HG02852 (cell line): ENCODE measurements around the gene DECR2.
A peak's percentile ranks its signal among the peaks of the same experiment; 100 is the strongest.
"Not testable (repeated sequence)": the region's sequence is repeated elsewhere in the genome, so short reads cannot be mapped to it uniquely, and the experiment has no call there.

Source experiments
- ATAC-seq: cut with Tn5 transposase; IDR thresholded peaks from one replicate; pipeline ENCODE4 v1.9.1; 2021; ENCODE audit warnings: mild to moderate bottlenecking, moderate library complexity; ENCODE audit not compliant: unreplicated experiment

Gene DECR2, protein sequence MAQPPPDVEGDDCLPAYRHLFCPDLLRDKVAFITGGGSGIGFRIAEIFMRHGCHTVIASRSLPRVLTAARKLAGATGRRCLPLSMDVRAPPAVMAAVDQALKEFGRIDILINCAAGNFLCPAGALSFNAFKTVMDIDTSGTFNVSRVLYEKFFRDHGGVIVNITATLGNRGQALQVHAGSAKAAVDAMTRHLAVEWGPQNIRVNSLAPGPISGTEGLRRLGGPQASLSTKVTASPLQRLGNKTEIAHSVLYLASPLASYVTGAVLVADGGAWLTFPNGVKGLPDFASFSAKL

DNA sequence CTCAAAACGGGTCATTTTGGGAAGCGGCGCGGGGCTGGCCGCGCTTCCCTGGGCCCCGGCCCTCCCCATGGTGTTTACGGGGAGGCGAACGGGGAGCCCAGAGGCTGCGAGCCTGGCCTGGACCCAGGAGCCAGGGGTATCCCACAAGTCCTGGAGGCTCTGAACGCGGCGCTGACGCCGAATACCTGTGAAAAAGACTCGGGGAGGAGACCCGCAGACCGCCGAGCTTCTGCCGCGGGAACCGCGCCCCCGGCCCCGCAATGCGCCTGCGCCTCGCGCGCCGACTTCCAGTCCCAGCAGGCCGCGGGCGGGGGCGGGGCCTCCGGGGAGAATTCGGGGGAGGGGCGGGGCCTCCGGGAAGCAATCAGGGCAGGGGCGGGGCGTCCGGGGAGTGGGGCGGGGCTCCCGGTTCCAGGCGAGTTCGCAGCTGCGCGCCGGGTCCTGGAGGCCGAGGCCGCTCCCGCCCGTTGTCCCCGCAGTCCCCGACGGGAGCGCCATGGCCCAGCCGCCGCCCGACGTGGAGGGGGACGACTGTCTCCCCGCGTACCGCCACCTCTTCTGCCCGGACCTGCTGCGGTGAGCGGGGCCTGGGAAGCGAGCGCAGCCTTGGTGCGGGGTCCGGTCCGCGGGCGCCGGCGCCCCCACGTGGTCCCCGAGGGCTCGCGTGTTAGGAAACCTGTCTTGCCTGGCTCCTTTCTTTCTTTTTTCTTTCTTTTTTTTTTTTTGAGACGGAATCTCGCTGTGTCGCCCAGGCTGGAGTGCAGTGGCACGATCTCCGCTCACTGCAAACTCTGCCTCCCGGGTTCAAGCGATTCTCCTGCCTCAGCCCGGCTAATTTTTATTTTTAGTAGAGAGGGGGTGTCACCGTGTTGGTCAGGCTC is at the start of gene DECR2:
Gene DECR2 (plus strand): TSS at position 418 of the 881 bp plus-strand sequence. CDS start 79 bp downstream, at position 497.
- peak; percentile 55 for ATAC-seq

DNA sequence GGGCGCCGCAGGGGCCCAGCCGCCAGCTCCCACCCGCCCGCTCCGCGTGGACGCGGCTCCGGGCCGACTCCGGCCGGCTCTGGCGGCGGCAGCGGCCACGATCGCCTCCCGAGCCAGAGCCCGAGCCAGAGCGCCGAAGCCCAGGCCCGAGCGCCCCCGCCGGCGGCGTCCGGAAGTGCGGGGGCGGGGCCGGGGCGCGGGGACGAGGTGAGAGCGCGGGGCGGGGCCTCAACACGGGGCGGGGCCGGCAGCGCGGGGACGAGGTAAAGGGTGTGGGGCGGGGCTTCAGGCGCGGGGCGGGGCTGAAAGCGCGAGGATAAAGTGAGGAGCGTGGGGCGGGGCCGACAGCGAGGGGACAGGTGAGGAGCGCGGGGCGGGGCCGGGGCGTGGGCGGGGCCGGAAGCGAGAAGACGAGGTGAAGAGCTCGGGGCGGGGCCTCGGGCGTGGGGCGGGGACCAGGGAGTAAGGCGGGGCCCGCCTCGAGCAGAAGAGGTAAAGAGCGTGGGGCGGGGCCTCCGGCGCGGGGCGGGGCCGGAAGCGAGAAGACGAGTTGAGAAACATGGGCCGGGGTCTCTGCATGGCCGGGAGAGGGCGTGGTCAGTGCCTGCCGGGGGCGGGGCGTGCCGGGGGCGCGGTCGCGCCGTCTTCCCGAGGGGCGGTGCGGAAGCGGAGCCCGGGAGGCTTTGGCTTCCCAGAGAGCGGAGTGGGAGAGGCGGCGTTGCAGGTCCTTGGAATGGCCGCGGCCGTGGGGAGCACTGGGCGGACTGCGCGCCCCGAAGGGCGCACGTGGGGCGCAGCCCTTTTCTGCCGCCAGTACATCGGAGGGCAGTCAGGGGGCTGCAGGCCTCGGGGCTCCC is 48.9 kb upstream of the DECR2 start, which contains the start of gene AXIN1:
Gene AXIN1 (minus strand): TSS at position 177 of the 857 bp plus-strand sequence. CDS start 5,698 bp downstream, outside the sequence.
- peak; percentile 64 for ATAC-seq

DNA sequence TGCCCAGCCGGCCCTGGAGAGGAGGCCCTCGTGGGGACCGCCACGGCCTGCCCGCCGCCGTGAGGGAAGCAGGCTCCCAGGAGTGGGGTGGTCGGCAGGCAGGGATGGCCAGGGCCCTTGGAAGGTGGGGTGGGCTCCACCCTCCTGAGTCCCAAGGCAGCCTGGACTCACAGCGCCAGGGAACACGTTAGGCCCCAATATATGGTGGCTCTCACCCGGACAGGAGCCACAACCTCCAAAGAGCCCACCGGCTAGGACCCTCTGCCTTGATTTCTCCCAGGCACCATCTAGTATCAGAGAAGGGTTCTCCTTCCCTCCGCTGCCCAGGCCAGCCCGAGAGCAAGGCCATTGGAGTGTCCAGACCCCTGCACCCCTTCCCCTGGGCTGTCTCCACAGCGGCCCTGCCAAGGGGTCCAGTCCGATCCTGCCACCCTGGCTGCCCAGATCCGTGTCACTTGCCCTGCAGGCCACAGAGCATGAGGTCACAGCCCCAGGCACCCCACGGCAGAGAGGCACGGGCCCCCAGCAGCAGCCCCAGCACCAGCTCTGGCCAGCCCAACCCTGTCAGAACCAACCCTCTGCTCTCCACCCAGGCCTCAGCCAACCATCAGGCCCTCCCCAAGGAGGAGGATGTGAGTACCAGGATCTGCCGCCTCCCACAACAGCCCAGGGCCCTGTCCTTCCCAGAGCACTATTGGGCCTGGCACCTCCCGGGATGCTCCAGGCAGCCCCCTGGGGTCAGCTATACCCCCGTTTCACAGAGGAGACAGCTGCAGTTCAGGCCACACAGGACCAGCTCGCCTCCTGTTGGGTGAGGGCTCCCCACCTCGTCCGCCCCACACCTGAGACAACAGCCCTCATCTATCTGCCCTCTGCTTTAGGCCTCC is 48.0 kb upstream of the DECR2 start:
- no peak for ATAC-seq

DNA sequence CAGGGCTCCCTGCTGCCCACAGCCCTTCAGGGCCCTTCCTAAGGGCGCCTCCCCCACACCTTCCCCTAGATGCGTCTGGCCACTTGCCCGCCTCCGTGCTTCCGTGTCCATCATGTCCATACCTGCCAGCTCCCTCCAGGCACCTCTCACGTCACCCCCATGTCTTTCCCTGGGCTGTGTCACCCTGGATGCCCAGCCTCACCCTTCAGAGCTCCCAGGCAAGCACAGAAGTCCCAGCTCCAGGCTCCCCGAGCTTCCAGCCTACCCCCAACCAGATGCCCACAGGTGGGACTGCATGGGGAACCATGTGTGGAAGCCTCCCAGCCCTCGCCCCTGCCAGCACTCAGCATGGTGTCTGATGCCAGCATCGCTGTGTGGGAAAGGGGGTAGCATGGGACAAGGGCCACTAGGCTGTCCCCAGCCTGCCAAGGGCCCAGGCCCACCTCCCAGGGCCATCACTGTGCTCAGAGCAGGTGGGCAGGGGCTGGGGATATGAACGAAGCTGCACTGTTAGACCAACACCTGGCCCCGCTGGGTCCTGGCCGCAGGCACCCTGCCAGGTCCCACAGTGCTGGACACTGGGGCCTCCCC is 47.3 kb upstream of the DECR2 start:
- no peak for ATAC-seq

DNA sequence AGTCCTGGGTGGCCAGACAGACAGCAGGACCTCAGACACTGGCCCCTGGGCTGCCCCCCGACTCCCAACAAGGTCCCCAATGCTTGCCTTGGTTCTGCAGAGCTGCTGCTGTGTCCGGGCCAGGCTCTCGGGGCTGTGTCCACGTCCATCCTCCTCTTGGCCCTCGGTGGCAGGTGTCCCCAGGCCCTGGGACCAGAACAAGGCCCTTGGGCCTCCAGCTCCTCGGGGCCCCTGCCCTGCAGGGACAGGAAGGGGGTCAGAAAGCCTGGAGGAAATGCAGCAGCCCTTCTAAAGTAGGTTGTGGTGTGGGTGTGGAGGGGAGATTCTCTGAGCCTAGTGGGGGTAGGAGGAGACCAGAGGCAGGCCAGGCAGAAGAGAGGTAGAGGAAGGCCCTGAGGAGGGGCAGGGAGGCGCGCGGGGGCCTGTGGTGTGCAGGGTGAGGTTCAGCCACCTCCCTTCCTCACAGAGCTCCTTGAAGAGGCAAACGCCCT is 46.7 kb upstream of the DECR2 start:
- ATAC-seq: no peak

DNA sequence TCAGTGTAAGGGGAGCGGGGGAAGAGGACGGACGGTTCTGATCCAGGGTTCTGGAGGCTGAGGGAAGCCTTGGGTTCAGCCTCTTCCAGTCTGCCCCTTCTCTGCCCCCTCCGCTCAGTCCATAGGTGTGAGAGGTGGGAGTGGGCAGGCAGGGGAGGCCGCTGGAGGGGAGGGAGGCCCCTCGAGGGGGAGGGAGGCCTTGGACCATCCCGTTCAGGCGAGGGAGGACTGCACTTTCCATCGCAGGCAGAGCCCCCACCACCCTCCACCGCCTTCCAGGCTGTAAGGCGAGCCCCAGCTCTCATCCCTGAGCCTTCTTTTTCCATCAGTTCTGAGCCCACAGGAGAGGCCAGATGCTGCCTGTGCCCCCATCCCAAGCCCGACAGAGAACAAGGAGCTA is 44.9 kb upstream of the DECR2 start:
- no peak for ATAC-seq

DNA sequence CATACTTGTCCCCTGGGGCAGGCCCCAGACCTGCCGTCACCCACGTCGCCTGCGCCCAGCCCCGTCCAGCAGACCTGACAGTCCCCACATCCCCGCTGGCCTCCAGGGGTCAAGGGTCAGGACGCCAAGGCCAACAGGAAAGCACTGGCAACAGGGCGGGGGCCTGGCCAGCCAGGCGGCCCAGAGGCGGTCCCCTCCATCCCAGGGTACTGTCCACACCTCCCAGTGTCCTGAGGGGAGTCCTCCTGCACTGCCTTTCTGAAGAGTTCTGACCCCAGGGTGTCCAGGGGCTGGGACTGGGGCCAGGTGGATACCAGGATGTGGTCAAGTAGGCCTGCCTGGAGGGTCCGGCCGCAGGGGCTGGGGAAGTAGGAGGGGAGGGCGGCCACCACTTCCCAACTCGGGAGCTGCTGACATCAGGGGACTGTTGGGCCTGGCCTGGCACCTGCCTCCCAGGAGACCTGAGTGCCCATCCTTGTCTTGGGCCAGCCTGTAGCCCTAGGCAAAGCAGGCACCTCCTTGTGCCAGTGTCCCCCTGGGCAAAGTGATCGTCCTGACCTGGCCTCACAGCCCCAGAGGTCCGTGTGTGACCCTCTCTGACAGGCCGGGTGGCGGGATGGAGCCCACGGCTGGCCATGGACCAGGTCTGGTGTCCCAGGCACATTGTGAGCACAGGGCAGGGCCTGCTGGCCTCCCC is 42.5 kb upstream of the DECR2 start:
- no peak for ATAC-seq

DNA sequence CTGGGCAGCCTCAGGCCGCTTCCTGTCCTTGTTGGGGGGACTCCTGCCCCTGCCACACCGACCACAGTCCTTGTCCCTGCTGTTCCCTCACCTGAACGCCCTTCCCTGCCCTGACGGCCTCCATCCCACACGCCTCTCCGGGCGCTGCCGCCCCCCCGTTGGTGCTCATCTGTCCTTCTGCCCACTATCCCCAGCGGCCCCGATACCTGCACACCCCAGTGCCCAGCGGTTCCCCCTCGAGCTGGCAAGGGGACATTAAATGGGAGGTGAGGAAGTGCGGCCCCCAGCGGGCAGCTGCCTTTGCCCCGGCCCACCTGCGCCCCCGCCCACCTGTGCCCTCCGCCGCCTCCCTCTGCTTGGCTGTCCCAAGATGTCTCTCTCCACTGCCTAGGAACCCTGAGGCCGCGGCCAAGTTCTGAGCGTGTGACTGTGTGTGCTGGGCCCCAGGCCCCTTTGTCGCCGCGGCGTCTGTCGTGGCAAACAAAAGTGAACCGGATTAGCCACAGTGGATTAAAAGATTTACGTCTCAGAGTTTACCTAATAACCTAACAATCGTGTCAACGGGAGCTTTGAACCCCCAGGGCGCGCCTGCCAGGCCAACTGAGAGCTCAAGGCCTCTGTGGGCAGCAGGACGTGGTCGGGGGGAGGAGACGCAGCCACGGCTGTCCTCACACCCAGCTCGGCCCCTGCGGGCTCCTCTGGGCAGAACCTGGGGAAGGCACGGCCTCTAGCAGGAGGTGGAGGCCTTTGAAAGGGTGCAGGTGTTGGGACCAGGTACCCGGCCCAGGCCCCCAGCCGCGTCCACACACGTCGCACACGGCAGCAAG is 41.6 kb upstream of the DECR2 start:
- ATAC-seq: no peak

DNA sequence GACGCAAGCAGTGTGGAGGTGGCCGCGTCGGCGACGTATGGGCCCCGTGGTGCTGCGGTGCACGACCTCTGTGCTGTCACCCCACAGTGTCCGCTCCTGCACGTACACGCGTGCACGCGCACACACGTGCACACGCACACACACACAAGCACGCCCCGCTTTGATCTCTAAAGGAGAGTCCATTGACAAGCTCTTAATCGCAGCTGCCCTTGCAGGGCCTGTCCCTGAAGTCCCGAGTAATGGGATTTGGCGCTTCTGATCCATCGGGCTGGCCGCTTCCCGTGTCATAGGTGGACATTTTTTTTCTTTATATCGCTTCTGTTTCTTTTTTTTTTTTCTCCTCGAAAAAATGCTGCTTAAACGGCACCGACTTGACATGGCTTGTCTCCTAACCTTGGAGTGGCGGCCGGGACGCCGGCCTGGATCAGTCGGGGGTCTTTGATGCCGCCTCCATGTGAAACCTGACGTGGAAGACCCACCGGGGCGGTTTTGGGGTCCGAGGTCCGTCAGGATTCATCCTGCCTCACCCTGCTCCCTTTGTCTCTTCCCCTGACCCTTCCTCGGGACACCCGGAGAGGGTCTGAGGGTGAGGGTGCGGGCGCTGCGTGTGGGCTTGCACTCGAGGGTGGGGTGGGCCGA is 40.9 kb upstream of the DECR2 start:
- ATAC-seq: no peak

DNA sequence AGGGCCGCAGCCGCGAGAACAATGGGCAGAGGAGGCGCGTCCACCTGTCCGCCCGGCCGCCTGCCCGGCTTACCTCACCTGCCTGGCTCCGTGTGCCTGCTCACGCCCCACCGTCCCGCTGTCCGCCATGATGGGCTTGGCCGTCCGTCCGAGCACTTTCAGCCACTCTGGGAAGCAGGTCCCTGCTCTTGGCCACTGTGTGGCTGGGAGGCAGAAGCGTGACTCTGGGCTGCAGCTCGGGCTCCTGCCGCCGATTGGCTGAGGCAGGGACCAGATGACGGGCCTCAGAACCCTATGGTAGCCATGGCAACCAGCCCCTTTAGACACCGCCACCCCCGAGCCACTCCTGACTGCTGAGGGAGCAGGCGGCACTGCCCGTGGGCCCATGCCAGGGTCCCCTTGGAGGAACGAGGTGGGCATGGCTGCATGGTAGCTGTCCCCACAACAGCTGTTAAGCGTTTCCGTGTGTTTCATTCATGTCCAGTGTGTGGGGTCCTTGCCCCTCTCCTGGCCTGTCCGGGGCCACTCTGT is 40.3 kb upstream of the DECR2 start:
- ATAC-seq: no peak

DNA sequence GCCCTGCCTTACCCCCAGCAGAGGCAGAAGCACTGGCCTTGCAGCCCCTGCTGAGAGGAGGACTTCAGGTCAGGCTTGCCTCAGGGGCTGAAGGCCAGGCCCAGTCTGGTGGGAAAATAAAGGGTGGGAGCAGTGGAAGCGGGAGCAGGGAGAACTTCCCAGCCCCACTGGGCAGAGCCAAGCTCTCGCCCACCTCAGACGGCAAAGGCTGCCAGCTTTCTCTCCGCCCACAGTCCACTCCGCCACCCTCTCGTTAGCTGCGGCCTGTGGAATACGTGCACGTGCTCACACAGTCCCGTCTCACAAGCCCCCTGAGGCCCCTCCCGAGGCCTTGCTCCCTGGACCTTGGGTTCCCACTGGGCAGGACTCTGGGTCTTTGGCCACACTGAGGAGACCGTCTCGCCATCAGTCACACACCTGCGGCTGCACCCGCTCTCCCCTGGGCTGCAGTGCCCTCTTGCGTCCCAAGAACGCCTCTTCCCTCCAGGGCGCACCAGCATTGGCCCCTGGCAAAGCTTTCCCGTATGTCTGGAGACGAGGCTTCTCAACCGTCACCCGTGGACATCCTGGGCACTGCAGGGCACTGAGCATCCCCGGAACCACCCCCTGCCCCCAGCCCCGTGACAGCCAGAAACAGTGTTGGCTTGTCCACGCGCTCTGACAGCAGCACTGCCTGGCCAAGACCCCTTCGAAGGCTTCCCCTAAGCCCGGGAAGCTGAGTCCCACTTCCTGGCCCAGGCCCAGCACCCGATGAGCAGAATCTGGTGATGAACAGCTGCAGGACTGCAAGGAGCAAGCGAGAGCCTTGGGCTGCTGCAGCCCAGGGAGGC is 39.6 kb upstream of the DECR2 start:
- ATAC-seq: no peak

DNA sequence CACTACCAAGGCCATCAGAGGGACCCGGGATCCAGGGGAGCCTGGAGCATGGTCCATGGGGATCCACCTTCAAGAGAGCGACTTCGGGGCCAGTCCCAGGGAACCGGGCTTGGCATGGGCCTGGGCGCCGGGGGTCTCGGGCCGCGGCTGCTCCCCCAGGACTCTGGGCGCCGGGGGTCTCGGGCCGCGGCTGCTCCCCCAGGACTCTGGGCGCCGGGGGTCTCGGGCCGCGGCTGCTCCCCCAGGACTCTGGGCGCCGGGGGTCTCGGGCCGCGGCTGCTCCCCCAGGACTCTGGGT is 39.0 kb upstream of the DECR2 start:
- ATAC-seq: not testable (repeated sequence)

DNA sequence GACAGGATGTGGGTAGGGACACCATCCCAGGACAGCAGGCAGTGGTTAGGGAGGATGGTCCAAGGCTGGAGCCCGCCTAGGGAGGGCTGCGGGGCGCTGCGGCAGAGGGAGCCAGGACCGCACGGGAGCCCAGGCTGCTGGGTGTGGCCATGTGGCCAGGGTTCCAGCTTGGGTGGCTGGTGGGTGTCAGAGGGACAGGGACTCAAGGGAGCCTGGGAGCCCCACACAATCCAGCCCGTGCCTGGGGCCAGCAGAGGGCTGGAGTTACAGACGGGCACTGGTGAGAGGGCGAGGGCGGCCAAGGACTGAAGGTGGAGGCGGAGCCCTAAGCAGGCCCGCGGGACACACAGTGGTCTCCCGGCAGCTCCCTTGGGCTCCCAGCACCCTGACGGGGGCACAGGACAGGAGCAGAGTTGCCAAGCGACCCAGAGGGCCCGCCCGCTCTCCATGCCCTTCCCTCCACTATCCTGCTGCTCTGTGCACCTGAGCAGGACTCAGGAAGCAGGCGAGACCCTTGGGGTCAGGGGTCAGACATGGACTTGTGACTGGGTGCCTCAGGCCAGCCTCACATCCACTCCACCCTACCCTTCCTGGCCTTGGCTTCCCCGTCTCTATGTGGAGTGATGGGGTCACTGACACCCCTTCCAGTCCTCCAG is 38.4 kb upstream of the DECR2 start:
- ATAC-seq: no peak

DNA sequence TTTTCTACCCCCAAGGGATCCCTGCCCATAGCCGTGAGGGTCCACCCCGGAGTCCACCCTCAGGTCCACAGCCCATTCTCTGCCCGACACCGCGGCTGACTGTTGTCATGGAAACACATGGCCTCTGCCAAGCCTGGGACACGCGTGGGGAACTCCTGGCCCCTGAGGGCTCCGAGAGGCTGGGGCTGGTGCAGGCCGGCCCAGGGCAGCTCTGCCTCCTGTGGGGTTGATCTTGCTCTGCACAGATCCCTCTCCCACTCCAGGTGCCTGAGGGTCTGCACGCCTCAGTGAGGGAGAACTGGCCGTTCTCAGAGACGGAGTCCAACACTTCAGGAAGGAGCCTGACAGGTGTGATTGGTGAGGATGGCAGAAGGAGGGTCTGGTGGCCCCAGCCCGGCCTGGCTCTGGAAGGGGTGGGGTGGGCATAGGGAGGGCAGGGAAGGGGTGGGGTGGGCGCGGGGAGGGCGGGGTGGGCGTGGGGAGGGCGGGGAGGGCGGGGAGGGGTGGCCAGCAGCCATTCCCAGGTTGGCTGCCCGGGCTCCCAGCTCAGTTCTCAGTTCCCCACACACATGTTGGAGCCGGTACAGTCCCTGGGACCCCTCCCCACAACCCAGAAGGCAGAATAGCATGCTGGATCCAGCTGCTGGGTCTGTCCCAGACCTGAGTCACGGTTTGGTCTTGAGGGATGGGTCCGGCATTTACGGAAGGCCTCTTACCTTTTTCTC is 37.8 kb upstream of the DECR2 start:
- no peak for ATAC-seq
